Caco-2 (cell line): Measurements from ENCODE around the gene MYH14. TPM values are rescaled to one million over a fixed set of nuclear protein-coding genes. Genes with fewer than 3 reads are reported as not detected.

Experiments used
- BruUV-seq: library from RNA; stranded (reverse); fragments of 400-500 nt; replicated peaks from 2 replicates; lab custom pipeline; 2021; lab: Mats Ljungman, UMichigan
- CTCF ChIA-PET: fragments of 300-600 bp; sonication (Branson Sonifier 250); formaldehyde crosslinking; loops from one replicate; lab custom pipeline; 2022; ENCODE audit warnings: antibody characterized with exemption; lab: Charles Lee
- POLR2A ChIA-PET: fragments of 300-600 bp; sonication (Branson Sonifier 250); formaldehyde crosslinking; loops from one replicate; lab custom pipeline; 2022; ENCODE audit warnings: antibody characterized with exemption; lab: Charles Lee
- DNase-seq, 2 experiments: peaks; one replicate each; pipeline versions ENCODE4 v3.0.0 to v3.0.0-alpha.2; 2020 to 2022
- H3K27me3 ChIP-seq: replicated peaks from 2 replicates; pipeline ENCODE4 v1.6.0; 2011; ENCODE audit warnings: low read length; ENCODE audit not compliant: control insufficient read depth, insufficient read depth
- H3K36me3 ChIP-seq: 2 replicates; pipeline ENCODE4 v1.5.1; 2011; ENCODE audit warnings: low read length; ENCODE audit not compliant: control insufficient read depth, insufficient read depth
- H3K4me1 ChIP-seq: fragments of 250-450 bp; sonication (Bioruptor Pico); 2 replicates; pipeline ENCODE4 v1.5.1; 2020; ENCODE audit warnings: mild to moderate bottlenecking
- H3K4me3 ChIP-seq: 2 replicates; pipeline ENCODE4 v1.5.1; 2011; ENCODE audit warnings: low read depth, mild to moderate bottlenecking, control low read depth, low read length
- H3K9me3 ChIP-seq: fragments of 250-450 bp; sonication (Bioruptor Pico); 2 replicates; pipeline ENCODE4 v1.5.1; 2020; ENCODE audit warnings: mild to moderate bottlenecking, moderate library complexity
- H3K27ac Mint-ChIP-seq: one replicate; pipeline ENCODE4 v1.8.0; 2022; ENCODE audit warnings: mixed read lengths; ENCODE audit not compliant: unreplicated experiment
- H3K27me3 Mint-ChIP-seq: one replicate; pipeline ENCODE4 v1.8.0; 2022; ENCODE audit warnings: mixed read lengths; ENCODE audit not compliant: insufficient read depth, unreplicated experiment
- H3K36me3 Mint-ChIP-seq: one replicate; pipeline ENCODE4 v1.8.0; 2022; ENCODE audit warnings: mild to moderate bottlenecking, mixed read lengths; ENCODE audit not compliant: insufficient read depth, unreplicated experiment
- H3K4me1 Mint-ChIP-seq: one replicate; pipeline ENCODE4 v1.8.0; 2022; ENCODE audit warnings: low read depth, mixed read lengths; ENCODE audit not compliant: unreplicated experiment
- H3K4me3 Mint-ChIP-seq: one replicate; pipeline ENCODE4 v1.8.0; 2022; ENCODE audit warnings: mild to moderate bottlenecking, moderate library complexity, mixed read lengths; ENCODE audit not compliant: unreplicated experiment
- H3K9me3 Mint-ChIP-seq: one replicate; pipeline ENCODE4 v1.8.0; 2022; ENCODE audit warnings: mixed read lengths; ENCODE audit not compliant: unreplicated experiment
- CTCF ChIP-seq, 2 experiments: fragments of 200-600 bp in 1 of 2; IDR thresholded peaks; 1 replicate in 1 of 2; 2 replicates in 1 of 2; pipeline versions ENCODE4 v1.5.1 to v1.8.0; 2011 to 2022; ENCODE audit warnings: antibody characterized with exemption in 1 of 2, control low read depth in 1 of 2, inconsistent platforms in 1 of 2, low read depth in 1 of 2, low read length in 1 of 2, mild to moderate bottlenecking in 1 of 2, moderate library complexity in 1 of 2; ENCODE audit not compliant: insufficient read depth in 1 of 2, severe bottlenecking in 1 of 2, unreplicated experiment in 1 of 2
- intact Hi-C: fragments of 100-400 bp; cut with micrococcal nuclease; formaldehyde crosslinking; loops from one replicate; pipeline ENCODE4 v1.10.0; 2022; ENCODE audit not compliant: unreplicated experiment
- total RNA-seq: library from RNA; stranded (reverse); gene quantifications from 2 replicates; pipeline ENCODE4 v1.2.3, GENCODE V29; 2022

The MYH14 gene
- total RNA-seq, 1 experiment from 2014 or later, result 89.8 TPM

DNA sequence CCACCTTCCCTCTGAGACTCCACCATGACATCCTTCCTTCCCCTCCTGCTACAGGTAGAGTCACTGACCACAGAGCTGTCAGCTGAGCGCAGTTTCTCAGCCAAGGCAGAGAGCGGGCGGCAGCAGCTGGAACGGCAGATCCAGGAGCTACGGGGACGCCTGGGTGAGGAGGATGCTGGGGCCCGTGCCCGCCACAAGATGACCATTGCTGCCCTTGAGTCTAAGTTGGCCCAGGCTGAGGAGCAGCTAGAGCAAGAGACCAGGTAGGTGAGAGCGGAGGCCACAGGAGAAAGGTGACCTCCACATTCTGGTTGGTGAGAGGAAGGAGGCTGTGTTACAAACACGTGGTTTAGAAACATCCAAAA lies 98.2 kb downstream of the MYH14 start:
- H3K9me3 Mint-ChIP-seq, result no peaks in the 10 kb centered on the region
- intact Hi-C loops, result no loop called here
- CTCF ChIA-PET, result no interaction called here

GRCh38 chr19:50303558-50303957 lies 100.1 kb downstream of the MYH14 start:
- no peak for DNase-seq
- Mint-ChIP-seq H3K36me3 (no peaks in the 10 kb centered on the region), H3K4me1 (no peaks in the 10 kb centered on the region), H3K27ac (no peak overlapping the region), H3K9me3 (no peaks in the 10 kb centered on the region), H3K27me3 (no peaks in the 10 kb centered on the region), H3K4me3 (no peak overlapping the region)
- POLR2A ChIA-PET, result no interaction called here
- TF ChIP-seq CTCF (IDR thresholded peaks at IDR 0.05; ENCODE audit: insufficient read depth in 1 of 2, low read depth in 1 of 2, low read length in 1 of 2, severe bottlenecking in 1 of 2, unreplicated experiment in 1 of 2), result no peak
- H3K36me3 ChIP-seq, result peaks cover 2% of the 10 kb centered on the region; the same call in 1 of the 2 replicates
- no peaks in the 10 kb centered on the region for H3K9me3 ChIP-seq
- intact Hi-C loops, result no loop called here
- H3K4me1 ChIP-seq, result no peaks in the 10 kb centered on the region
- no TSS peak for BruUV-seq
- H3K27me3 ChIP-seq, result no peaks in the 10 kb centered on the region
- CTCF ChIA-PET, result interaction anchor here (0.9 kb wide), 1 partner anchor 17 kb away, joined by 3 read pairs; no protein-coding TSS in a partner anchor
- H3K4me3 ChIP-seq, result no peak overlapping the region

More for the DNA sequence above, 98.2 kb downstream of the MYH14 start:
- DNase-seq, result no peak
- POLR2A ChIA-PET, result no interaction called here
- no peaks in the 10 kb centered on the region for H3K27me3 ChIP-seq
- H3K4me3 ChIP-seq, result no peak overlapping the region
- no peaks in the 10 kb centered on the region for H3K4me1 Mint-ChIP-seq
- no peaks in the 10 kb centered on the region for H3K4me1 ChIP-seq
- H3K27me3 Mint-ChIP-seq, result no peaks in the 10 kb centered on the region
- no peak overlapping the region for H3K4me3 Mint-ChIP-seq
- BruUV-seq, result no TSS peak
- peaks cover 2% of the 10 kb centered on the region; the same call in 1 of the 2 replicates for H3K36me3 ChIP-seq
- H3K9me3 ChIP-seq, result no peaks in the 10 kb centered on the region
- H3K36me3 Mint-ChIP-seq, result peaks cover 12% of the 10 kb centered on the region
- TF ChIP-seq CTCF (IDR thresholded peaks at IDR 0.05; ENCODE audit: insufficient read depth in 1 of 2, low read depth in 1 of 2, low read length in 1 of 2, severe bottlenecking in 1 of 2, unreplicated experiment in 1 of 2), result no peak
- no peak overlapping the region for H3K27ac Mint-ChIP-seq

DNA sequence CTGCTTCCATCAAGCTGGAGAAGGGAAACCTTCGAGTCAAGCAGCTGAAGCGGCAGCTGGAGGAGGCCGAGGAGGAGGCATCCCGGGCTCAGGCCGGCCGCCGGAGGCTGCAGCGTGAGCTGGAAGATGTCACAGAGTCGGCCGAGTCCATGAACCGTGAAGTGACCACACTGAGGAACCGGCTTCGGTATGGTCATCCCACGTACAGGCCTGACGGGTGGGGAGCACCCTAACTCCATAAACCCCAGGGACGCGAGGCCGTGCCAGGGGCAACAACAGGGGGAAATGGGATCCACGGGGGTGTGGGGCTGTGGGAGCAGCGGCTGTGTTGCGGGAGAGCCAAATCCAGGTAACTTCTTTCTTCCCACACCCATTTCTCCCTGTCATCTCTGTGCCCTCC lies 105.6 kb downstream of the MYH14 start:
- ChIA-PET CTCF (no interaction called here), POLR2A (no interaction called here)

More for the DNA sequence above, 105.6 kb downstream of the MYH14 start:
- Histone ChIP-seq H3K4me1 (peaks cover 7% of the 10 kb centered on the region; the same call in 1 of the 2 replicates), H3K9me3 (no peaks in the 10 kb centered on the region), H3K4me3 (no peak overlapping the region), H3K36me3 (no peaks in the 10 kb centered on the region), H3K27me3 (no peaks in the 10 kb centered on the region; the same call in 1 of the 2 replicates)
- Mint-ChIP-seq H3K9me3 (no peaks in the 10 kb centered on the region), H3K36me3 (peaks cover 8% of the 10 kb centered on the region), H3K27ac (no peak overlapping the region), H3K27me3 (no peaks in the 10 kb centered on the region), H3K4me3 (no peak overlapping the region), H3K4me1 (peaks cover 5% of the 10 kb centered on the region)
- intact Hi-C loops, result no loop called here
- DNase-seq, result no peak
- no peak for TF ChIP-seq CTCF (IDR thresholded peaks at IDR 0.05; ENCODE audit: insufficient read depth in 1 of 2, low read depth in 1 of 2, low read length in 1 of 2, severe bottlenecking in 1 of 2, unreplicated experiment in 1 of 2)
- BruUV-seq, result no TSS peak
